Hematopoietic multipotent progenitor cell treated with erythropoietin and hydrocortisone succinate and interleukin-3 and kit ligand, for 17 days (in vitro differentiated cells): ENCODE measurements around the gene MYO10.
"Not testable (repeated sequence)": the region's sequence is repeated elsewhere in the genome, so short reads cannot be mapped to it uniquely, and the experiment has no call there.

Source experiments
- DNase-seq: peaks from one replicate; pipeline ENCODE4 v3.0.0-alpha.2; 2015; ENCODE audit warnings: low spot score

The MYO10 gene

GRCh38 chr5:16666883-16667398, 269.1 kb downstream of the MYO10 start:
- DNase-seq: no peak

GRCh38 chr5:16666130-16666882, 269.8 kb downstream of the MYO10 start:
- DNase-seq: no peak

- DNase-seq: no peak
Measured at GRCh38 chr5:16665601-16666000, 270.5 kb downstream of the MYO10 start.

- DNase-seq: no peak
Measured at GRCh38 chr5:16664368-16664767, 271.7 kb downstream of the MYO10 start.

GRCh38 chr5:16663840-16664239, 272.2 kb downstream of the MYO10 start:
- no peak for DNase-seq

GRCh38 chr5:16661713-16662112, 274.4 kb downstream of the MYO10 start:
- no peak for DNase-seq

GRCh38 chr5:16660982-16661381, 275.1 kb downstream of the MYO10 start:
- no peak for DNase-seq

- DNase-seq: no peak
Measured at GRCh38 chr5:16659536-16659935, 276.6 kb downstream of the MYO10 start.

GRCh38 chr5:16656561-16657191, 279.4 kb downstream of the MYO10 start:
- DNase-seq: no peak

- no peak for DNase-seq
Measured at GRCh38 chr5:16654647-16655334, 281.3 kb downstream of the MYO10 start.

- DNase-seq: not testable (repeated sequence)
Measured at GRCh38 chr5:16648739-16649138, 287.3 kb downstream of the MYO10 start.

- no peak for DNase-seq
Measured at GRCh38 chr5:16644301-16644889, 291.7 kb downstream of the MYO10 start.

- DNase-seq: no peak
Measured at GRCh38 chr5:16642867-16643266, 293.2 kb downstream of the MYO10 start.

- DNase-seq: no peak
Measured at GRCh38 chr5:16639206-16639605, 296.9 kb downstream of the MYO10 start.

GRCh38 chr5:16628376-16628775, 307.7 kb downstream of the MYO10 start:
- DNase-seq: no peak

- no peak for DNase-seq
Measured at GRCh38 chr5:16626696-16627264, 309.3 kb downstream of the MYO10 start.

- no peak for DNase-seq
Measured at GRCh38 chr5:16625096-16625495, 311.0 kb downstream of the MYO10 start.

GRCh38 chr5:16619136-16619535, 317.0 kb downstream of the MYO10 start:
- no peak for DNase-seq

GRCh38 chr5:16618138-16618897, 317.8 kb downstream of the MYO10 start:
- no peak for DNase-seq

GRCh38 chr5:16617274-16617968, 318.7 kb downstream of the MYO10 start:
- DNase-seq: no peak
